ENCODE results near the gene NALCN. TPM values are rescaled to one million over a fixed set of nuclear protein-coding genes. Genes with fewer than 3 reads are reported as not detected.
A peak's percentile ranks its signal among the peaks of the same experiment; 100 is the strongest.

Gene NALCN
- total RNA-seq, 3 donors from 2014 or later: 0.80 to 12.1 (median 1.6) TPM

DNA sequence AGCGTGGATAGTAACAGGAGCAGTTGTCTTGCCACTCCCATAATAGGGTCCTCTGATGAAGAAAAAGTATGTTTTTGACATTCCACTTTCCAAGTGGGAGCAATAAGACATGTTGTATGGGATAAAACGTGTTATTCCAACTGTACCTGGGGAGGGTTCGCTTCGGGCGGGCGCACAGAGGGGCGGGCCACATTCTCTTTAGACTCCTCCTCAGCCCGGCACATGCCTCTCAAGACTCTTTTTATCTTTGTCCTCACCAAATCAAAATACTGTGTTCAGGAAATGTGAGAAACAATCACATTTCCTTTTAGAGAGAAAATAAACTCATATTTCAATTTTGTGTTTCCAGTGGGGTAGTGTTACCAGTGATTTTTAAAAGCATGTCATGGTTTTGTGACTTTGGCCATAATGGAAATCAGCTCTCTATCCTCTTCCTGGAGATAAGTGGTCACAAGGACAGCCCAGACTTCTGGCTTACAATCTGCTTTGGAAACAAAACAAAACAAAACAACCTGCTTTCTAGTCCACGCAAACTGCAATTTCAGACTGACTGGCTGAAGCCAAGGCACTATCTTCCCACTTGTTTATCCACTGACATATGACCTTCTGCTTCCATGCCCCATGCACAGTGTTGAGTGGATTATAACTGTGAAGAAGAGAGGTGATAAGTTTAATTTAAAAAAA, 276.1 kb downstream of the NALCN start:
- H3K27me3 ChIP-seq: peaks cover 0 to 4% of the 10 kb centered on the region in 2 donors
- TF ChIP-seq, protein P1, sequence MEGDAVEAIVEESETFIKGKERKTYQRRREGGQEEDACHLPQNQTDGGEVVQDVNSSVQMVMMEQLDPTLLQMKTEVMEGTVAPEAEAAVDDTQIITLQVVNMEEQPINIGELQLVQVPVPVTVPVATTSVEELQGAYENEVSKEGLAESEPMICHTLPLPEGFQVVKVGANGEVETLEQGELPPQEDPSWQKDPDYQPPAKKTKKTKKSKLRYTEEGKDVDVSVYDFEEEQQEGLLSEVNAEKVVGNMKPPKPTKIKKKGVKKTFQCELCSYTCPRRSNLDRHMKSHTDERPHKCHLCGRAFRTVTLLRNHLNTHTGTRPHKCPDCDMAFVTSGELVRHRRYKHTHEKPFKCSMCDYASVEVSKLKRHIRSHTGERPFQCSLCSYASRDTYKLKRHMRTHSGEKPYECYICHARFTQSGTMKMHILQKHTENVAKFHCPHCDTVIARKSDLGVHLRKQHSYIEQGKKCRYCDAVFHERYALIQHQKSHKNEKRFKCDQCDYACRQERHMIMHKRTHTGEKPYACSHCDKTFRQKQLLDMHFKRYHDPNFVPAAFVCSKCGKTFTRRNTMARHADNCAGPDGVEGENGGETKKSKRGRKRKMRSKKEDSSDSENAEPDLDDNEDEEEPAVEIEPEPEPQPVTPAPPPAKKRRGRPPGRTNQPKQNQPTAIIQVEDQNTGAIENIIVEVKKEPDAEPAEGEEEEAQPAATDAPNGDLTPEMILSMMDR (IDR thresholded peaks at IDR 0.05): no peak
- TF ChIP-seq POLR2A (IDR thresholded peaks at IDR 0.05) (no peak), POLR2AphosphoS5 (IDR thresholded peaks at IDR 0.05) (no peak)
- intact Hi-C loops (cut with DNase I; ENCODE audit: low total_unique reads): no loop called here
- no peaks in the 10 kb centered on the region for H3K36me3 ChIP-seq
- no peaks in the 10 kb centered on the region for H3K4me1 ChIP-seq
- no peak for DNase-seq (ENCODE audit: low spot score in 2 of 2)
- H3K4me3 ChIP-seq: no peak overlapping the region
- no peaks in the 10 kb centered on the region for H3K9me3 ChIP-seq
- no peak overlapping the region for H3K27ac ChIP-seq

DNA sequence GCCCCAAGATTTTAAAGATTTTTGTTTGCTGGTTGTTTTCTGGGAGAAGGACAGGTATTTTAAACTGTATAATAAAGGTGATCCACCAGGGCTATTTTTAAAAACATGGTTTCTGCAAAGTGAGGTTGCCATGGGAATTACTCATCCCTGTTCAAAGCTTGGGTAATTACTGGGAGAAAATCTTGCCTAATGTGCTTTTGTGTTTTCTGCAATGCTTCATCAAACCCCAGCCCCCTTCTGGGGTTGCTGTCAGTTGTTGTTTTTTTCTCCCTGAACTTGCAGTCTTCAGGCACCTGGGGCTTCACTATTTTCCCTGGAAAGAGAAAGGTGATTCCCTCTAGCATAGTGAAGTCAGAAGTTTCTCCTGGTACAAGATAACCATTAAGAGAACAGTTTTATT, 277.2 kb downstream of the NALCN start:
- H3K27me3 ChIP-seq: no peaks in the 10 kb centered on the region
- no peak for DNase-seq (ENCODE audit: low spot score in 2 of 2)
- no peaks in the 10 kb centered on the region for H3K9me3 ChIP-seq
- H3K4me1 ChIP-seq: no peaks in the 10 kb centered on the region
- intact Hi-C loops (cut with DNase I; ENCODE audit: low total_unique reads): no loop called here
- TF ChIP-seq POLR2A (IDR thresholded peaks at IDR 0.05) (no peak), POLR2AphosphoS5 (IDR thresholded peaks at IDR 0.05) (no peak)
- TF ChIP-seq, protein P1 (IDR thresholded peaks at IDR 0.05): no peak
- H3K36me3 ChIP-seq: no peaks in the 10 kb centered on the region
- no peak overlapping the region for H3K27ac ChIP-seq
- no peak overlapping the region for H3K4me3 ChIP-seq

DNA sequence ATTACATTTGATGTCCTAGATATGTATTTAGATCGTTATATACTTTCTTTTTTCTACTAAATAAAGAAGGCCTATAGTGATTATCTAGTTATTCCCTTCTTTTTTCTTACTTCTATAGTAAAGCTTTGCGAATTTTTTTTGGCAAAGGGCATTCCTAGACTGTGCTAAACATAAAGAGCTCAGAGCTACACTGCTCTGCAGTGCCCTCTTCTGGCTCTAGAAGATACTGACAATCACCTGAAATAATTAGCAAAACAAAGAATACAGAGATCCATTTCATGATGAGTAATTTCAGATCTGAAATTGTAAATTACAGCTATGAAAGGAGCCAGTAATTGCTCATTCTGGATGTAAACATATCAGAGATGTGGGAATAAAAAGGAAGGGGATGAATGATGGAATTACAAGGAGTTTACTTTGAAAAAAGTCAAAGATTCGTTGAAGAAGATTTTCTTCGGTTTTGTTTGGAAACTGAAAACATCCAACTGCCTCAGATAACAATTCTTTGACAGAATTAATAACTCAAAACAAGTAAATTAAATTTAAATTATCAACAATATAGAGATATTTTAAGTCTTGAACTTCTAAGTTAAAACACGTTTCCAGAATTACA, 288.5 kb downstream of the NALCN start:
- H3K4me3 ChIP-seq: no peak overlapping the region
- no peak for DNase-seq (ENCODE audit: low spot score in 2 of 2)
- no peaks in the 10 kb centered on the region for H3K27me3 ChIP-seq
- no peaks in the 10 kb centered on the region for H3K36me3 ChIP-seq
- H3K4me1 ChIP-seq: no peaks in the 10 kb centered on the region
- H3K9me3 ChIP-seq: no peaks in the 10 kb centered on the region
- intact Hi-C loops (cut with DNase I; ENCODE audit: low total_unique reads): no loop called here
- no peak overlapping the region for H3K27ac ChIP-seq
- TF ChIP-seq POLR2A (IDR thresholded peaks at IDR 0.05) (no peak), POLR2AphosphoS5 (IDR thresholded peaks at IDR 0.05) (no peak)
- TF ChIP-seq, protein P1 (IDR thresholded peaks at IDR 0.05): peak in 2 of 3 donors; percentile 36 to 55

DNA sequence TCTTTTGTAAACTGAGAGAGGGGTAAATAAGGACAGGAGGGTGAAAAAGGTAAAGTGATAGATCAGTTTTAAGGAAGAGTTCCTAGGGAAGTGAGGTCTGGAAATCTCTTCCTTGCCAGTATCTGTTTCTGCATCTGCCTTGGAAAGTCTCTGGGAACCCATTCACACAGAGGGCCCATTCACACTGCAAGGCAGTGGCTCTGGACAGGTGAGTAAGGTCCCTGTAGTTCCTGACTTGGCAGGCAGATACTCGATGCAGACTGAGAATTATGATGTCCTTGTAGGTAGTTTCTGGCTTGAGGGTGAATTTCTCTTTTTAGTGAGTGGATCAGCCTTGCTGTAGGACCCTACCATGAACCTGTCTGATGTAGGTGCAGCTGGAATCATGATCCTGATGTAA, 293.3 kb downstream of the NALCN start:
- intact Hi-C loops (cut with DNase I; ENCODE audit: low total_unique reads): no loop called here

DNA sequence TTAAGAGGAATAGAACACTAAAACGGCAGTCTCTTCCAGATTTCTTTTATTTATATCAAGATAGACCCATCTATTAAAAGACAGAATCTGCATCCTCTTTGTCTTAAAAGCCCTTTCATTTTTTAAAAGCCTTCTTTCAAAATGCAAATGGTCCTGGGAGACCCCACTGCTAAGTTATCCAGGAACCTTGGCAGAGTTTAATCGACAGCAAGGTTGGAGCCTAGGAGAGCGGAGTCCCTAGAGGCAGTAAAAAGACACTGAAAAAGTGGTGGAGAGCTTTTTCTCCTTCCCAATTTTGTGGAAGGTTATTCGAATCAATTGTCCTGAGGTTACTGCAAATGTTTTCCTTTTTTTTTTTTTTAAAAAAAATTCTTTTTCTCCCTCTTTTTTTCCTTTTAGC, 294.7 kb downstream of the NALCN start:
- no peaks in the 10 kb centered on the region for H3K27me3 ChIP-seq
- no peak for DNase-seq (ENCODE audit: low spot score in 2 of 2)
- TF ChIP-seq, protein P1 (IDR thresholded peaks at IDR 0.05): no peak
- TF ChIP-seq POLR2A (IDR thresholded peaks at IDR 0.05): no peak
- no peak for TF ChIP-seq POLR2AphosphoS5 (IDR thresholded peaks at IDR 0.05)
- H3K27ac ChIP-seq: no peak overlapping the region
- no peak overlapping the region for H3K4me3 ChIP-seq
- no peaks in the 10 kb centered on the region for H3K36me3 ChIP-seq
- no peaks in the 10 kb centered on the region for H3K9me3 ChIP-seq
- H3K4me1 ChIP-seq: no peaks in the 10 kb centered on the region
- intact Hi-C loops (cut with DNase I; ENCODE audit: low total_unique reads): no loop called here

More for the DNA sequence above, 293.3 kb downstream of the NALCN start:
- Histone ChIP-seq H3K27me3 (no peaks in the 10 kb centered on the region), H3K9me3 (no peaks in the 10 kb centered on the region), H3K4me1 (no peaks in the 10 kb centered on the region), H3K4me3 (no peak overlapping the region), H3K36me3 (no peaks in the 10 kb centered on the region), H3K27ac (no peak overlapping the region)
- DNase-seq (ENCODE audit: low spot score in 2 of 2): no peak
- TF ChIP-seq POLR2A (IDR thresholded peaks at IDR 0.05): no peak
- TF ChIP-seq, protein P1 (IDR thresholded peaks at IDR 0.05): no peak
- no peak for TF ChIP-seq POLR2AphosphoS5 (IDR thresholded peaks at IDR 0.05)
